HepG2 (cell line): ENCODE results near the gene RAET1E. TPM values are rescaled to one million over a fixed set of nuclear protein-coding genes. Genes with fewer than 3 reads are reported as not detected.
"Not testable (repeated sequence)": the region's sequence is repeated elsewhere in the genome, so short reads cannot be mapped to it uniquely, and the experiment has no call there.

Source experiments
- ATAC-seq: fragments of 200-7000 bp; cut with Tn5 transposase; 3 replicates; pipeline ENCODE4 v1.9.1; 2020; ENCODE audit warnings: mild to moderate bottlenecking, moderate library complexity
- BruUV-seq: library from RNA; stranded (reverse); fragments of 400-500 nt; replicated peaks from 2 replicates; lab custom pipeline; 2021; lab: Mats Ljungman, UMichigan
- CTCF ChIA-PET: fragments of 300-600 bp; formaldehyde crosslinking; extraction: SDS; loops from one replicate; lab custom pipeline; 2021; ENCODE audit warnings: low total read pairs, inconsistent platforms, low intra/inter-chr PET ratio; lab: Yijun Ruan, JAX
- POLR2A ChIA-PET: fragments of 350-600 bp; sonication (Branson Sonifier 250); formaldehyde crosslinking; loops from one replicate; lab custom pipeline; 2020; ENCODE audit warnings: antibody characterized with exemption, inconsistent platforms; lab: Yijun Ruan, JAX
- DNase-seq: peaks from one replicate; pipeline ENCODE4 v3.0.0-alpha.2; 2015; ENCODE audit warnings: low spot score
- FAIRE-seq: peaks from 3 replicates; lab custom pipeline; 2011; peaks lifted over from hg19 to GRCh38; lab: Jason Lieb, UNC
- H2AFZ ChIP-seq: one replicate; pipeline ENCODE4 v1.6.1; 2011; ENCODE audit warnings: low read length, inconsistent platforms
- H3K27ac ChIP-seq: fragments of 300-600 bp; 3 replicates; pipeline ENCODE4 v1.8.0; 2011; ENCODE audit warnings: mixed run types, mild to moderate bottlenecking, mixed read lengths, low read length, inconsistent platforms; ENCODE audit not compliant: insufficient read depth; ENCODE audit errors: extremely low read length
- H3K27me3 ChIP-seq, 2 experiments: fragments of 200-600 bp in 1 of 2; 2 replicates in 1 of 2; 3 replicates in 1 of 2; pipeline versions ENCODE4 v1.6.0 to v1.8.0; 2011; ENCODE audit warnings: low read length in 2 of 2, mild to moderate bottlenecking in 2 of 2, moderate library complexity in 2 of 2, inconsistent platforms in 1 of 2; ENCODE audit not compliant: insufficient read depth in 2 of 2, control insufficient read depth in 1 of 2
- H3K36me3 ChIP-seq, 2 experiments: fragments of 200-600 bp in 1 of 2; replicated peaks in 1 of 2; 2 replicates in 1 of 2; 3 replicates in 1 of 2; pipeline versions ENCODE4 v1.5.1 to v1.8.0; 2011; ENCODE audit warnings: low read length in 2 of 2, inconsistent platforms in 1 of 2; ENCODE audit not compliant: insufficient read depth in 2 of 2, control insufficient read depth in 1 of 2
- H3K4me1 ChIP-seq: 2 replicates; pipeline ENCODE4 v1.5.1; 2012; ENCODE audit warnings: low read length, inconsistent platforms; ENCODE audit not compliant: insufficient read depth
- H3K4me2 ChIP-seq: 2 replicates; pipeline ENCODE4 v1.6.0; 2011; ENCODE audit warnings: low read depth, low read length, inconsistent platforms
- H3K4me3 ChIP-seq, 3 experiments: fragments of 200-600 bp in 1 of 3; sonication (generic), shearing (Covaris generic) in 1 of 3; replicated peaks in 1 of 3; 2 replicates each; pipeline ENCODE4 v1.5.1; 2011 to 2016; ENCODE audit warnings: low read length in 3 of 3, inconsistent platforms in 2 of 3, low read depth in 2 of 3, mild to moderate bottlenecking in 2 of 3, control low read depth in 1 of 3, mixed read lengths in 1 of 3; ENCODE audit not compliant: insufficient read depth in 1 of 3
- H3K79me2 ChIP-seq: one replicate; pipeline ENCODE4 v1.6.1; 2011; ENCODE audit warnings: low read length, inconsistent platforms; ENCODE audit not compliant: insufficient read depth
- H3K9ac ChIP-seq: 2 replicates; pipeline ENCODE4 v1.6.0; 2011; ENCODE audit warnings: mild to moderate bottlenecking, low read depth, low read length, inconsistent platforms; ENCODE audit not compliant: insufficient read depth
- H3K9me3 ChIP-seq: 2 replicates; pipeline ENCODE4 v1.5.1; 2012; ENCODE audit warnings: mild to moderate bottlenecking, low read length
- H4K20me1 ChIP-seq: 2 replicates; pipeline ENCODE4 v1.6.0; 2011; ENCODE audit warnings: inconsistent platforms, mild to moderate bottlenecking, low read length, moderate library complexity; ENCODE audit not compliant: insufficient read depth
- ELF3 ChIP-seq: IDR thresholded peaks from 2 replicates; pipeline ENCODE4 v1.6.1; 2016; ENCODE audit warnings: missing genetic modification reagents, missing compliant biosample characterization
- FOXA1 ChIP-seq, 2 experiments: fragments of 450-650 bp in 1 of 2; sonication (generic) in 1 of 2; formaldehyde crosslinking in 1 of 2; IDR thresholded peaks; 2 replicates each; pipeline versions ENCODE4 v1.4.0 to v1.6.1; 2016 to 2020; ENCODE audit warnings: missing genetic modification reagents in 1 of 2
- IKZF4 ChIP-seq: sonication (generic); formaldehyde crosslinking; IDR thresholded peaks from 2 replicates; pipeline ENCODE4 v1.5.1; 2020; ENCODE audit warnings: borderline replicate concordance, mild to moderate bottlenecking, low read depth, missing genetic modification reagents; ENCODE audit errors: not compliant biosample characterization
- MNT ChIP-seq: fragments of 450-650 bp; IDR thresholded peaks from 2 replicates; pipeline ENCODE4 v1.6.1; 2016
- SP5 ChIP-seq: IDR thresholded peaks from 2 replicates; pipeline ENCODE4 v1.6.1; 2016; ENCODE audit warnings: low read depth, borderline replicate concordance
- ZNF205 ChIP-seq: IDR thresholded peaks from 2 replicates; pipeline ENCODE4 v1.6.1; 2018; ENCODE audit warnings: missing biosample characterization, missing genetic modification reagents
- ZNF644 ChIP-seq: IDR thresholded peaks from 2 replicates; pipeline ENCODE4 v1.6.1; 2016; ENCODE audit warnings: low read depth
- ZNF766 ChIP-seq: sonication (generic); formaldehyde crosslinking; IDR thresholded peaks from 2 replicates; pipeline ENCODE4 v1.5.0; 2020; ENCODE audit warnings: missing genetic modification reagents, borderline replicate concordance
- WGBS: methylation state at CpG from one replicate; pipeline ENCODE4 v1.1.6; 2017; ENCODE audit warnings: low lambda C conversion rate; 5-methylcytosine and 5-hydroxymethylcytosine counted together
- in situ Hi-C: cut with HindIII; loops from 2 replicates; pipeline ENCODE4 v1.10.0; 2017; ENCODE audit warnings: low pct_unique_long_range_greater_than_20kb; ENCODE audit not compliant: extremely low pct_ligation_motif_present
- intact Hi-C: fragments of 100-400 bp; cut with micrococcal nuclease; formaldehyde crosslinking; loops from one replicate; pipeline ENCODE4 v1.10.0; 2022; ENCODE audit not compliant: unreplicated experiment
- polyA plus RNA-seq, 8 experiments: library from polyadenylated mRNA; depleted of rRNA in 3 of 8; stranded (reverse) in 7 of 8; unstranded in 1 of 8; fragments of >200 nt; fragmentation: Illumina TruSeq in 4 of 8; extraction: Trizol in 4 of 8; gene quantifications; 2 replicates each; pipeline versions ENCODE4 v1.2.1 to v1.2.3, GENCODE V29; 2011 to 2016; ENCODE audit warnings: low read depth in 4 of 8, missing spikeins in 1 of 8, mixed read lengths in 1 of 8; ENCODE audit not compliant: insufficient read depth in 1 of 8
- total RNA-seq, 5 experiments: library from RNA; depleted of rRNA; stranded (reverse); fragments of >200 nt; fragmentation: Illumina TruSeq; extraction: Trizol; gene quantifications; 2 replicates each; pipeline ENCODE4 v1.2.3, GENCODE V29; 2016; ENCODE audit warnings: low read depth in 1 of 5

RAET1E gene
- total and polyA plus RNA-seq, 2 of the 13 experiments (the other 11 are each of a cell fraction or from before 2014, with no cell fraction given) = not detected

GRCh38 chr6:149895048-149895590, 2.8 kb downstream of the RAET1E start (continued):
- TF ChIP-seq FOXA1 (IDR thresholded peaks at IDR 0.05) (no peak), FOXA1 (CRISPR knock-in tag; IDR thresholded peaks at IDR 0.05) (peak; percentile 59), ZNF644 (CRISPR knock-in tag) (0 out of 2 replicates have a peak, but pooled peaks have one; percentile 16), SP5 (CRISPR knock-in tag) (peak; percentile 60; the same call in 1 of the 2 replicates), IKZF4 (CRISPR knock-in tag) (no peak), ZNF205 (0 out of 2 replicates have a peak, but pooled peaks have one; percentile 30), ELF3 (0 out of 2 replicates have a peak, but pooled peaks have one; percentile 20), ZNF766 (CRISPR knock-in tag) (no peak)

- H3K4me2 ChIP-seq, BruUV-seq, intact Hi-C loops, H3K4me3 ChIP-seq, POLR2A ChIA-PET, H3K9ac ChIP-seq, H3K9me3 ChIP-seq, DNase-seq, FAIRE-seq, in situ Hi-C loops, ATAC-seq, H2AFZ ChIP-seq, H3K36me3 ChIP-seq, H4K20me1 ChIP-seq, H3K79me2 ChIP-seq, H3K27ac ChIP-seq, CTCF ChIA-PET: not testable (repeated sequence)
- 15% methylated on average over 6 of the region's 6 CpGs for WGBS
- 0 out of 2 replicates have a peak, but pooled peaks have one; percentile 30 for TF ChIP-seq MNT
- peaks cover 3 to 48% of the 10 kb centered on the region in 2 experiments; a peak in 4 of 5 replicates for H3K27me3 ChIP-seq
- H3K4me1 ChIP-seq = peaks cover 26% of the 10 kb centered on the region
These were observed 6.0 kb downstream of the RAET1E start for GRCh38 chr6:149891864-149892263.
